PFSK-1 (cell line): ENCODE measurements around the gene LEPR.

Experiments
- POLR2AphosphoS5 ChIP-seq: IDR thresholded peaks from 2 replicates; pipeline ENCODE4 v1.6.1; 2012; ENCODE audit warnings: low read depth, mild to moderate bottlenecking, control low read depth, low read length, moderate library complexity
- TAF1 ChIP-seq: IDR thresholded peaks from 2 replicates; pipeline ENCODE4 v1.6.1; 2012; ENCODE audit warnings: low read length, control low read depth, borderline replicate concordance; ENCODE audit not compliant: insufficient read depth
- TF ChIP-seq, protein P1 (sequence below), 2 experiments: IDR thresholded peaks; 2 replicates each; pipeline versions ENCODE4 v1.6.1 to v1.8.0; 2011 to 2012; ENCODE audit warnings: low read depth in 2 of 2, low read length in 2 of 2, control low read depth in 1 of 2, inconsistent platforms in 1 of 2, mild to moderate bottlenecking in 1 of 2, moderate library complexity in 1 of 2; ENCODE audit not compliant: insufficient read depth in 1 of 2

- no peak for TF ChIP-seq POLR2AphosphoS5
- no peak for TF ChIP-seq TAF1
- TF ChIP-seq, protein P1, sequence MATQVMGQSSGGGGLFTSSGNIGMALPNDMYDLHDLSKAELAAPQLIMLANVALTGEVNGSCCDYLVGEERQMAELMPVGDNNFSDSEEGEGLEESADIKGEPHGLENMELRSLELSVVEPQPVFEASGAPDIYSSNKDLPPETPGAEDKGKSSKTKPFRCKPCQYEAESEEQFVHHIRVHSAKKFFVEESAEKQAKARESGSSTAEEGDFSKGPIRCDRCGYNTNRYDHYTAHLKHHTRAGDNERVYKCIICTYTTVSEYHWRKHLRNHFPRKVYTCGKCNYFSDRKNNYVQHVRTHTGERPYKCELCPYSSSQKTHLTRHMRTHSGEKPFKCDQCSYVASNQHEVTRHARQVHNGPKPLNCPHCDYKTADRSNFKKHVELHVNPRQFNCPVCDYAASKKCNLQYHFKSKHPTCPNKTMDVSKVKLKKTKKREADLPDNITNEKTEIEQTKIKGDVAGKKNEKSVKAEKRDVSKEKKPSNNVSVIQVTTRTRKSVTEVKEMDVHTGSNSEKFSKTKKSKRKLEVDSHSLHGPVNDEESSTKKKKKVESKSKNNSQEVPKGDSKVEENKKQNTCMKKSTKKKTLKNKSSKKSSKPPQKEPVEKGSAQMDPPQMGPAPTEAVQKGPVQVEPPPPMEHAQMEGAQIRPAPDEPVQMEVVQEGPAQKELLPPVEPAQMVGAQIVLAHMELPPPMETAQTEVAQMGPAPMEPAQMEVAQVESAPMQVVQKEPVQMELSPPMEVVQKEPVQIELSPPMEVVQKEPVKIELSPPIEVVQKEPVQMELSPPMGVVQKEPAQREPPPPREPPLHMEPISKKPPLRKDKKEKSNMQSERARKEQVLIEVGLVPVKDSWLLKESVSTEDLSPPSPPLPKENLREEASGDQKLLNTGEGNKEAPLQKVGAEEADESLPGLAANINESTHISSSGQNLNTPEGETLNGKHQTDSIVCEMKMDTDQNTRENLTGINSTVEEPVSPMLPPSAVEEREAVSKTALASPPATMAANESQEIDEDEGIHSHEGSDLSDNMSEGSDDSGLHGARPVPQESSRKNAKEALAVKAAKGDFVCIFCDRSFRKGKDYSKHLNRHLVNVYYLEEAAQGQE (IDR thresholded peaks at IDR 0.05; ENCODE audit: insufficient read depth in 1 of 2, low read depth in 2 of 2, low read length in 2 of 2): no peak
Measured at GRCh38 chr1:65392497-65392896, 28.0 kb upstream of the LEPR start.
